Loucy (cell line): ENCODE data around the gene C10orf71.

Experiments used
- CTCF ChIP-seq: fragments of 200-600 bp; sonication (generic); conservative IDR thresholded peaks from 2 replicates; pipeline ENCODE4 v1.5.1; 2014; ENCODE audit warnings: mild to moderate bottlenecking, antibody characterized with exemption, low read length
- EZH2phosphoT487 ChIP-seq: fragments of 200-600 bp; IDR thresholded peaks from 2 replicates; pipeline ENCODE4 v1.6.1; 2018; ENCODE audit warnings: antibody characterized with exemption, mild to moderate bottlenecking, moderate library complexity, borderline replicate concordance

- no peak for TF ChIP-seq CTCF
- TF ChIP-seq EZH2phosphoT487: no peak
These were observed 44.2 kb upstream of the C10orf71 start for GRCh38 chr10:49254556-49255318.
